Testis (tissue), 3 donors: ENCODE data around the gene MED8. TPM values are rescaled to one million over a fixed set of nuclear protein-coding genes. Genes with fewer than 3 reads are reported as not detected.
"Not testable (repeated sequence)": the region's sequence is repeated elsewhere in the genome, so short reads cannot be mapped to it uniquely, and the experiment has no call there.

ENCODE experiments used
- DNase-seq: peaks from one replicate; pipeline ENCODE4 v3.0.0-alpha.2; 2019
- H3K27ac ChIP-seq, 2 donors: fragments of 200-600 bp; sonication (generic); one replicate each; pipeline ENCODE4 v1.5.1; 2019
- H3K27me3 ChIP-seq: fragments of 200-600 bp; sonication (generic); one replicate; pipeline ENCODE4 v1.5.1; 2019
- H3K36me3 ChIP-seq: fragments of 200-600 bp; sonication (generic); one replicate; pipeline ENCODE4 v1.5.1; 2017; ENCODE audit warnings: low read depth; ENCODE audit errors: missing control alignments
- H3K4me1 ChIP-seq: fragments of 200-600 bp; sonication (generic); one replicate; pipeline ENCODE4 v1.5.1; 2019
- H3K4me3 ChIP-seq, 2 donors: fragments of 200-600 bp; sonication (generic); one replicate each; pipeline ENCODE4 v1.5.1; 2017 to 2019
- H3K9me3 ChIP-seq: fragments of 200-600 bp; sonication (generic); one replicate; pipeline ENCODE4 v1.5.1; 2017
- POLR2A ChIP-seq: fragments of 450-650 bp; IDR thresholded peaks from one replicate; pipeline ENCODE4 v1.6.1; 2017; ENCODE audit warnings: antibody characterized with exemption, mild to moderate bottlenecking, moderate library complexity
- WGBS, 2 donors: methylation state at CpG; one replicate each; pipeline ENCODE4 v1.1.5; 2018; 5-methylcytosine and 5-hydroxymethylcytosine counted together
- intact Hi-C: fragments of 100-400 bp; cut with DNase I; formaldehyde crosslinking; loops from one replicate; pipeline ENCODE4 v1.15.1; 2023; ENCODE audit warnings: low total_unique reads
- polyA plus RNA-seq: library from polyadenylated mRNA; stranded (reverse); fragments of 350-450 nt; fragmentation: Illumina TruSeq; extraction: RNeasy Lipid Tissue Mini Kit (QIAGEN cat#74804); gene quantifications from one replicate; pipeline ENCODE4 v1.2.3, GENCODE V29; 2014; ENCODE audit warnings: low read depth, low replicate concordance; ENCODE audit not compliant: insufficient read depth
- total RNA-seq, 2 donors: library from RNA; depleted of rRNA; stranded (reverse); fragments of >200 nt; gene quantifications; one replicate each; pipeline ENCODE4 v1.2.3, GENCODE V29; 2016
- TF ChIP-seq, protein P1 (sequence below), 3 experiments: fragments of 450-650 bp in 2 of 3; fragments of 200-600 bp in 1 of 3; sonication (generic) in 1 of 3; IDR thresholded peaks; one replicate each; pipeline ENCODE4 v1.5.1; 2016 to 2019; ENCODE audit warnings: antibody characterized with exemption in 3 of 3, mild to moderate bottlenecking in 2 of 3, moderate library complexity in 1 of 3

Gene MED8
- total and polyA plus RNA-seq, 3 donors from 2014 or later, result 43.2 to 49.4 (median 46.5) TPM

DNA sequence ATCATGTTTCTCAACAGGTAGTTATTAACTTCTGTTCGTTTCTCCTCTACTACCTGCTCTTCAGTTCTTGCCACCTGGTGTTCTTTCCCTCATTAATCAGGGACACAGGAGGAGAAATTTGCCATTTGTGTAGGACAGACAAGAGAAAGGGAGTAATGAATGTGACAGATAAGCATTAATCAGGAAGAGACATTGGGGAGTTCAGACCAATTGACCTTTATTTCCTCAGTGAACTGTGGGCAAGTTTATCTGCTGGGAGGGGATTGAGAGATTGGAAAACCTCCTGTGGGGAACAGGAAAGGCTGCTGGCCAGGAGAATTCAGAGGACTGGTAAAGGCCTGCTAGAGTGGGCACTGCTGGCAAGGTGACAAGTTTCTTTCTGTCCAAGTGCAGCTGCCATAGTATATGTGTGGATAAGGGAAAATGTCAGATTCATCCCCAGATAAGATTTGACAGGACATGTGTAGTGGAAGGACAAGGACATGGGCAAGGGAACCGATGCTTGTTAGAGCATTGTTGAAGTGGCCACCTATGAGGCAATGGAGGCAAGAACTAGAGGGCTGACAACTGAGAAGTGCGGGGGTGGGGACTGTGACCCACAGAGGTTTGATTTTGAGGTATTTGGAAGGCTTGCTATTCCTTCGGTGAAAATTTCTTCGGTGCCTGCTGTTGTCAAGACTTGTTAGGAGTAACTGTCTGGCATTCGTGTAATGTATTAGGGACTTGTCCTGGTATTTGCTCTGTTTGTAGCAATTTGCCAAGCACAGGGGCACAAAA, 12.7 kb upstream of the MED8 start:
- H3K4me3 ChIP-seq, result no peak overlapping the region
- peaks cover 18% of the 10 kb centered on the region for H3K4me1 ChIP-seq
- no peak for DNase-seq
- WGBS, 2 donors, result 82 to 89% methylated on average over 6 of the region's 6 CpGs
- TF ChIP-seq, protein P1, sequence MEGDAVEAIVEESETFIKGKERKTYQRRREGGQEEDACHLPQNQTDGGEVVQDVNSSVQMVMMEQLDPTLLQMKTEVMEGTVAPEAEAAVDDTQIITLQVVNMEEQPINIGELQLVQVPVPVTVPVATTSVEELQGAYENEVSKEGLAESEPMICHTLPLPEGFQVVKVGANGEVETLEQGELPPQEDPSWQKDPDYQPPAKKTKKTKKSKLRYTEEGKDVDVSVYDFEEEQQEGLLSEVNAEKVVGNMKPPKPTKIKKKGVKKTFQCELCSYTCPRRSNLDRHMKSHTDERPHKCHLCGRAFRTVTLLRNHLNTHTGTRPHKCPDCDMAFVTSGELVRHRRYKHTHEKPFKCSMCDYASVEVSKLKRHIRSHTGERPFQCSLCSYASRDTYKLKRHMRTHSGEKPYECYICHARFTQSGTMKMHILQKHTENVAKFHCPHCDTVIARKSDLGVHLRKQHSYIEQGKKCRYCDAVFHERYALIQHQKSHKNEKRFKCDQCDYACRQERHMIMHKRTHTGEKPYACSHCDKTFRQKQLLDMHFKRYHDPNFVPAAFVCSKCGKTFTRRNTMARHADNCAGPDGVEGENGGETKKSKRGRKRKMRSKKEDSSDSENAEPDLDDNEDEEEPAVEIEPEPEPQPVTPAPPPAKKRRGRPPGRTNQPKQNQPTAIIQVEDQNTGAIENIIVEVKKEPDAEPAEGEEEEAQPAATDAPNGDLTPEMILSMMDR (IDR thresholded peaks at IDR 0.05), result no peak
- no peaks in the 10 kb centered on the region for H3K27me3 ChIP-seq
- H3K36me3 ChIP-seq, result no peaks in the 10 kb centered on the region
- intact Hi-C loops, result no loop called here
- no peak overlapping the region for H3K27ac ChIP-seq
- no peaks in the 10 kb centered on the region for H3K9me3 ChIP-seq

DNA sequence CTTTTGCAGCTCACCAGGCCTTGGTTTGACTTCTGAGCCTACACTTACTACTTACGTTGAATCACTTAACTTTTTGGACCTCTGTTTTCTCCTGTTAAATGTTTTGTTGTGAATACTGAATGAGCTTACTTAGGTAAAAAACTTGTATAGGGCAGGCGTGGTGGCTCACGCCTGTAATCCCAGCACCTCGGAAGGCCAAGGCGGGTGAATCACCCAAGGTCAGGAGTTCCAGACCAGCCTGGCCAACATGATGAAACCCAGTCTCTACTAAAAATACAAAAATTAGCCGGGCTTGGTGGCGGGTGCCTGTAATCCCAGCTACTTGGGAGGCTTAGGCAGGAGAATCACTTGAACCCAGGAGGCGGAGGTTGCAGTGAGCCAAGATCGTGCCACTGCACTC, 10.8 kb upstream of the MED8 start:
- DNase-seq, H3K9me3 ChIP-seq, H3K4me3 ChIP-seq, H3K36me3 ChIP-seq, intact Hi-C loops, H3K27ac ChIP-seq, H3K4me1 ChIP-seq, H3K27me3 ChIP-seq: not testable (repeated sequence)
- 95 to 96% methylated on average over 9 of the region's 9 CpGs for WGBS, 2 donors

DNA sequence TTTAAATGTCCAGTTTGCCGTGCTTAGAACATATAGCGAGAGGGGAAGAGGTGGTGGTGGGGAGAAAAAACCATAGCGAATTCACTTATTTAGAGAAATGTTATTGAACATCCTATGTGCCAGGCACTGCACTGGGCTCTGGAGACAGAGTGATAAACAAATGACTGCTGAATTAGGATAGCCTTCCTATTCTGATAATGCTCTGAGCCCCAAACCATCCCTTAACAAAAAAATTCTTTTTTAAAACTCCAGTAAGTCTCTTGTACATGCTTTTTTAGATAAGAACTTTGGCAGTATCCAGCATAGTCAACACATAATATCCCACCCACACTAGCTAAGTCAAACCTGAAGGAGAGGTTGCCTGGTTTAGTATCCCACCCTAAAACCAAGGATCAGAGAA, 8.6 kb upstream of the MED8 start:
- H3K9me3 ChIP-seq, result no peaks in the 10 kb centered on the region
- DNase-seq, result no peak
- TF ChIP-seq, protein P1 (IDR thresholded peaks at IDR 0.05), result no peak
- TF ChIP-seq POLR2A, result no peak
- peaks cover 7% of the 10 kb centered on the region for H3K4me1 ChIP-seq
- H3K27ac ChIP-seq, result no peak overlapping the region
- WGBS, 2 donors, result 96% methylated on average over 3 of the region's 3 CpGs
- intact Hi-C loops, result no loop called here
- H3K27me3 ChIP-seq, result no peaks in the 10 kb centered on the region
- H3K36me3 ChIP-seq, result no peaks in the 10 kb centered on the region
- no peak overlapping the region for H3K4me3 ChIP-seq

DNA sequence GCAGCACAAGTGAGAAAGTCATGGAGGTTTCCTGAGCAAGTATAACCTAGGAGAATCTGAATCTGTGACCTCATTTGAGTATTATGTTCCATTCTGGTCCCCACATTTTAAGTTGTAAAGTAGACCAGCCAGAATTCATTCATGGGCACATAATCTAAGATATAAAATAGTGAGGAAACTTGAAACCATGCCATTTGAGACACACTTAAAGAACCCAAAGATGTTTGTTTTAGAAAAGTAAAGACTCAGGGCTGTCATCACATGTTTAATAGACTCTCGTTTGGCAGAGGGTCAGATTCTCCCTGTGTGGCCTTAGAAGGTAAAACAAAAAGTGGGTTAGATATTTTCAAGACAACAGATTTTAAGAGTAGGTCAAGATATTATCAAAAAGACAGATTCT, 6.5 kb upstream of the MED8 start:
- Histone ChIP-seq H3K4me1 (peaks cover 2% of the 10 kb centered on the region), H3K4me3 (no peak overlapping the region), H3K27me3 (no peaks in the 10 kb centered on the region), H3K27ac (no peak overlapping the region), H3K9me3 (no peaks in the 10 kb centered on the region), H3K36me3 (no peaks in the 10 kb centered on the region)
- 63 to 82% methylated on average over 1 of the region's 1 CpG for WGBS, 2 donors
- TF ChIP-seq, protein P1 (IDR thresholded peaks at IDR 0.05), result no peak
- TF ChIP-seq POLR2A, result no peak
- intact Hi-C loops, result no loop called here
- DNase-seq, result no peak

DNA sequence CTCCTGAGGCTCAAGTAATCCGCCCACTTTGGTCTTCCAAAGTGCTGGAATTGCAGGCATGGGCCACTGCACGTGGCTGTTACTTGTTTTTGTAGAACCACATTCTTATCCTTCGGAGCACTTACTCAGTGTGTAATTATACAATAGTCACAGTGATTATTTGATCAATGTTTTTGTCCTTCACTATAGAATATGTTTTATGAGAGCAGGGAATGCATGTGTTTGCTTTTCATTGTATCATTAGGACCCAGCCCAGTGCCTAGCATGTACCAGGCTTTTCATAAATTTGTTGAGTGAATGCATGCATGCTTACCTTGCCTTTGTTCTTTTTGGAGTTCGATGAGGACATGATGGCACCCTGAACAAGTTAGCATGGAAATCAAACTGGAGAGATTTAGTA, 5.9 kb upstream of the MED8 start:
- no peak for DNase-seq
- TF ChIP-seq, protein P1 (IDR thresholded peaks at IDR 0.05), result no peak
- TF ChIP-seq POLR2A, result no peak
- WGBS, 2 donors, result 94 to 95% methylated on average over 4 of the region's 4 CpGs
- Histone ChIP-seq H3K4me1 (peaks cover 7% of the 10 kb centered on the region), H3K4me3 (no peak overlapping the region), H3K27me3 (no peaks in the 10 kb centered on the region), H3K9me3 (no peaks in the 10 kb centered on the region), H3K36me3 (no peaks in the 10 kb centered on the region), H3K27ac (no peak overlapping the region)
- intact Hi-C loops, result no loop called here
